Measurements from ENCODE around the gene PANX2.
A peak's percentile ranks its signal among the peaks of the same experiment; 100 is the strongest.

The PANX2 gene

GRCh38 chr22:50207383-50208140 is 37.0 kb downstream of the PANX2 start:
- peak overlapping the region in 1 of 21 experiments; percentile 8 for H3K27ac ChIP-seq
- no peak overlapping the region for H3K4me3 ChIP-seq

GRCh38 chr22:50208430-50208938 is 38.0 kb downstream of the PANX2 start:
- no peak overlapping the region for H3K4me3 ChIP-seq
- no peak overlapping the region for H3K27ac ChIP-seq

DNA sequence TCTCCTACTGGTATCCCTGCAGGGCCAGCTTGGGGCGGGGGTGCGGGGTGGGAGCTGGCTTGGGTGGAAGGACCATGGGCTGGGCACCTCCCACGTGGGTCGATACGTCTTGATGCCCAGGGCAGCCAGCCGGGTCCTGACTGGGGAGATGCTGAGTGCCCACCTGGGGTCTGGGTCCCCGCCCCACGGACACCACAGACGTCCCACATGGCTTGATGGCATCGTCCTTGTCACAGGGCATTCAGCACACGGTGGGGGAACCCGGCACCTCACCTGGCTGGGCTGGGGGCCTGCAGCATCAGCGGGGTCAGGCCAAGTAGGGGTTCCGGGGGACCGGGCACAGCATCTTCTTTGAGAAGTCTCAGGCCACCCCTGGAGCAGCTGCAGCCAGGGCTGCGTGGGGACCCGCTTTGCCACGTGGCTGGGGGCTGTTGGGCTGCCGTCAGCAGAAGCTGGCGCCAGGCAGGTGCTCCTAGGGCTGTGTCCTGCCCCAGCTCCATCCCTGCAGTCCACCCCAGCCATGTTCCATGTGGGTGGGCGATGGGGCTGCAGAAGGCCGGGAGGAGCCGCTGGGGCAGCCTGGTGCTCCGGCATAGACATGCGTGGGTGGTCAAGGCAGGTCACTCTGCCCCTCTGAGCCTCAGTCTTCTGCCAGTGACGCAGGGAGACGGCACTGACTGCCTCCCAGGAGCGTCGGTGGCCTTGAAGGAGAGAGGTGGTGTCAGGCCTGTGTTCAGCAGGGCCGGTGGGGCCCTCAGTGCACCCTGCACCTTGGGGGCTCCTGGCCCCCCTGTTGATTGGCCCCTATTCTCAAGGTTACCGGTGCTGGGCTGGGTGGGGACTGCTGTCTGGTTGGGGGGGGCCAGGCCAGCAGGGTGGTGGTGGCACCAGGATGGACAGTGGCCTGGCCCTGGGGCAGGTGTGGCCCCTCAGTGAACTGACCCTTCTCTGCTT is 38.7 kb downstream of the PANX2 start:
- H3K4me3 ChIP-seq: no peak overlapping the region
- no peak overlapping the region for H3K27ac ChIP-seq

- Histone ChIP-seq H3K4me3 (no peak overlapping the region), H3K27ac (peak overlapping the region in 1 of 21 experiments; percentile 18)
Measured at GRCh38 chr22:50209893-50210292, 39.4 kb downstream of the PANX2 start.

GRCh38 chr22:50210378-50211139 is 40.0 kb downstream of the PANX2 start:
- peak overlapping the region in 1 of 21 experiments; percentile 18 for H3K27ac ChIP-seq
- no peak overlapping the region for H3K4me3 ChIP-seq

DNA sequence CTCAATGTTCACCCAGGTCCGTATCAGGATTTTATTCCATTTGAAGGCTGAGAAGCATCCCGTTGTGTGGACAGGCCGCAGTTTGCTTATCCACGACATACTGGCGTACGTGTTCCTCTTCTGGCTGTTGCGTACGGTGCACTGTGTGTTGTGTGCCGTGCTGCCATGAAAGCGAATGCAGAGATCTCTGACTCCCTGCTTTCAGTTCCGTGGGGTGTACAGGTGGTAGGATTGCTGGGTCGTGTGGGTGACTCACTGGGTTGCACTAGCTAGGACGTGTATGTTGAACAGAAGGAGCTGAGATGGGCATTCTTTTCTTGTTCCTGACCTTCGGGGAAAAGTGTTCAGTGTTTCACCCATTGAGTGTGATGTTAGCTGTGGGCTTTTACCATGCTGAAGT is 40.6 kb downstream of the PANX2 start:
- no peak overlapping the region for H3K4me3 ChIP-seq
- no peak overlapping the region for H3K27ac ChIP-seq

- H3K4me3 ChIP-seq: no peak overlapping the region
Measured at GRCh38 chr22:50213263-50213662, 42.7 kb downstream of the PANX2 start.

GRCh38 chr22:50215297-50216054 is 44.9 kb downstream of the PANX2 start:
- H3K27ac ChIP-seq: peak overlapping the region in 1 of 21 experiments; percentile 8
- no peak overlapping the region for H3K4me3 ChIP-seq

More at GRCh38 chr22:50213263-50213662, 42.7 kb downstream of the PANX2 start:
- no peak overlapping the region for H3K27ac ChIP-seq

DNA sequence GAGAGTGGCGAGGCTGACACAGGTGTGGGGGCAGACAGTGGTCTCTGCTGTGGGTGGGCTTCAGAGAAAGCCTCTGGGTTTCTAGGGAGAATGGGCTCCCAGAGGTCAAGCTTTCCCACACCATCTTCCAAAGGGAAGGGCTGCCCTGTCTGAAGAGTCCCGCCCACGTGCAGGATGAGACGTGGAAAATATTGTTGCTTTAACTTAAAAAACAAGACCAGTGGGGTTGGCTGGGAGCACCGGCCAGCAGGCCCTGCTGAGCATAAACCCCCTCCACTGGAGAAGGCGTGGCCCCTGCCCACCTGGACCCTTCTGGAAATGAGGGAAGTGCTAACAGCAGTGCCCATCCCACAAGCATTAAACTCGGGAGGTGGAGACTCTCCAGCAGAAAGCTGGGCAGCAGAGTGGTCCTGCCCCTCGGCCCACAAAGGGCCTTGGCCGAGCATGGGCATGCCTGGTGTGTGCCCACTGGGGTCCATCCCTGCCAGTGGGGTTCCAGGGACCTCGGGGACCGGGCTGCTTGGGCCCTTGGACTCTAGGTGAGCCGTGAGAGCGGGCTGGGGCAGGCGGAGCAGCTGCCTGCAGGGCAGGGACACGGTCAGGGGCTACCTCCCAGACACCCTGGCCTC is 45.6 kb downstream of the PANX2 start:
- peak overlapping the region in 1 of 21 experiments; percentile 8 for H3K27ac ChIP-seq
- no peak overlapping the region for H3K4me3 ChIP-seq

- no peak overlapping the region for H3K27ac ChIP-seq
Measured at GRCh38 chr22:50216684-50217520, 46.4 kb downstream of the PANX2 start.

DNA sequence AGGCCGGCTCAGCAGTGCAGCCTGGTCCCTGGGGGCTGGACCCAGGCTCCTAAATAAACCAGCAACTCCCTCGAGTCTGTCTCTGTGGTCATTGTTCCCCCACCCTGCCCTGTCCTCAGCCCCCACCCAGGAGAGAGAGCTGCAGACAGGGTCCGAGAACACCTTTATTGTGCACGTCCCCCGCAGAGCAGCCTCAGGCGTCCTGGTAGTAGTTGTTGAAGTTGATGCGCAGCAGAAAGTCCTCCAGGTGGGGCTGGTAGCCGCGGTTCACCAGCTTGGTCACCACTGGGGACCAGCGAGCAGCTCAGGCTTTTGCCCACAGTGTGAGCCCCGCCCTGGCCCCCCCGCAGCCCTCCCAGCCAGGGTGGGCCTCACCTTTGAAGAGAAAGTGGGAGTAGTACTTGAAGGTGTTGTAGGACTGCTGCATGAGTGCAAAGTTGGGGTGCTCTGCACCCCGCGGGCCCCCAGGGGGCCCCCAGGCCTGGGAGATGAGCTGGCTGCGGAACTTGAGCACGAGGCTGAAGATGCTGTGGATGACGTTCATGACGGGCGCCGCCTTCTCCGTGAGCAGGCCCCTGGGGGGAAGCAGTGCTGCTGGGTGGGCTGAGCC is 47.1 kb downstream of the PANX2 start:
- H3K27ac ChIP-seq: no peak overlapping the region
- no peak overlapping the region for H3K4me3 ChIP-seq

More at GRCh38 chr22:50216684-50217520, 46.4 kb downstream of the PANX2 start:
- H3K4me3 ChIP-seq: no peak overlapping the region

- H3K27ac ChIP-seq: no peak overlapping the region
- H3K4me3 ChIP-seq: no peak overlapping the region
Measured at GRCh38 chr22:50218153-50218995, 47.8 kb downstream of the PANX2 start.

DNA sequence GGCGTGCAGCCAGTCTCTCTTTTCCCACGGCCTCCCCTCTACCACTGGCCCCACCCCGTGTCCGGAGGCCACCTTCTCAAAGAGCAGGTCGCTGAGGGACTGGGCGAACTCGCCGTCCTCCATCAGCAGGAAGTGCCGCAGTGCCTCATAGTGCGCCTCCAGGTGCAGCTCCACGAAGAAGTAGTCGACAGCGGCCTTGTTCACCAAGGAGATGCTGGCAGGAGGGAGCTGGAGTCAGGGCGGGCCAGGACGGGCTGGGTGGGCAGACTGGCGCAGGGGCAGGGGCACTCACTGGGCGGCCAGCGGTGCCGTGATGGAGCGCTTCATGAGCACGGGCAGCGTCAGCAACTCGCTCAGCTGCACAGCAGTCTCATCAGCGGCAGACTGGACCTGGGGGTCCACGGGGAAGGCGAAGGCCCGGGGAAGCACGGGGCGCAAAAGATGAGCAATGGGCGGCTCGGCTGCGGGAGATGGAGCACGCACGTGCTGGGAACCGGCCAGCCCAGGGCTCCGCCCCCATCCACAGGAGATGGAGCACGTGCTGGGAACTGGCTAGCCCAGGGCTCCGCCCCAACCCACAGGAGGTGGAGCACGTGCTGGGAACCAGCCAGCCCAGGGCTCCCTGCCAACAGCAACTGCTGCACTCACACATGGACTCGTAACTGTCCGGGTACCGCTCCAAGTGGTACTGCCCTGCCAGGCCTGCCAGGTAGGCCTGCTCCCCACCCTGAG is 48.6 kb downstream of the PANX2 start:
- H3K27ac ChIP-seq: no peak overlapping the region

DNA sequence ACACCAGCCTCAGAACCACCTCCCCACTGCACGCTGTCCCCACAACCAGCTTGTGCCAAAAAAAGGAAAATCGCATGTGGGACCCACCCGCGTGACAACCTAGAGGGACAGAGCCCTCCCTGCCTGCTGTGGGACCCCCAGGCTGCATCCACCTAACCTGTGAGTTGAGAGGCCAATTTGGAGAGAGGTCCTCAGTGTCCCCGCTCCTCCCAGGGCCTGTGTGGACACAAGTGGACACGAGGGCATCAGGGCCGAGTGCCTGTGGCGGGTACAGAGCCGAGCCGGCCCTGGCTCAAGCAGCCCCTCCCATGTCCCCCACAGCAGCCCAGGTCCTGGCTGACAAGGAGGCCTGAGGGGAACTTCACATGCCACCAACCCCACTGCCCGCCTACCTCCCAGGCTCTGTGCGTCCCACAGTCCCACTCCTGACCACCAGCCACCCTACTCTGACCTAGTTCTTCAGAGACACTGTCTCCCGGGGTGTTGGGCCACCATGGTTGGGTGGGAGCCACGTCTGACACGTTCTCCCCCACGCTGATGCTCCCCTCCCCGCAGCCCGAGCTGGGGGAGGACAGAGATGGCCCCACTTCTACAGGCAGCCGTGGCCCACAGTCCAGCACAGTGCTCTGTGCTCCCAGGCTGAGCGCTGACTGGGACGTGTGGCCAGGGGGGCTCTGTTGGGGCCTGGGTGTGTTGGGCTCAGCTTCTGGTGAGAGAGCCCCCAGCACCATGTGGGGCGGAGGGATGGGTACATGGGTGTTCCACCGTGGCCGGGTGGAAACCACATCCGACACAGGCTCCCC is 49.5 kb downstream of the PANX2 start:
- Histone ChIP-seq H3K27ac (no peak overlapping the region), H3K4me3 (no peak overlapping the region)

More for the DNA sequence above, 48.6 kb downstream of the PANX2 start:
- no peak overlapping the region for H3K4me3 ChIP-seq
